Measurements from ENCODE around the gene KRT84. TPM values are rescaled to one million over a fixed set of nuclear protein-coding genes. Genes with fewer than 3 reads are reported as not detected.

Gene KRT84
- total and polyA plus RNA-seq, 12 donors: not detected

DNA sequence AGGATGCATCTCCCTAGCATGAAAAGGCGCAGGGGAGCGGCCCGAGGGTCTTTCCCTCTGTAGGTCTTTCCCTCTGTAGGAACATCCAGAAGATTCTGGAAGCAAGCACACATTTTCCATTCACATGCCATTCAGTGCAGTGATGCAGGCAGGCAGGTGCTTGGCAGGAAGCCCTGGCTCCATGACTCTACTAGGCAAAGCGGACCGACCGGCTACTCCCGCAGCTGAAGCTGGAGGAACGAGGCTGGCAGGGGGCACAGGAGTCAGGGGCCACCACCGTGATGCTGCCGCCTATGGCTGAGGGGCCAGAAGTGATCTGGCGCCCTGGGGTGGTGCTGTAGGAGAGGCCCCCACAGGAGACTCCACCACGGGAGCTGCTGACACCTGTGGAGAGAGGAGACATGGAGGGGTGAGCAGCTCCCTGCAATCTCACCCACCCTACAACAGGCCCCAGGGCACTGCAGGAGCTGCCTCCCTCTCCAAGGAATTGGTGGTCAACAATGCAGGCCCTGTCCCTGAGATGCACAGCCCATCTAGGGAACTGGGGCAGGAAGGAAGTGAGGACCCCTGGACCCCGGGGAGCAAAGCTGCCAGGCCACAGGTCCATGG is 24.7 kb downstream of the KRT84 start:
- Histone ChIP-seq H3K4me1 (replicated peaks in 1 of 2) (no peaks in the 10 kb centered on the region), H3K9me3 (replicated peaks in 1 of 3) (no peaks in the 10 kb centered on the region), H3K27me3 (no peaks in the 10 kb centered on the region), H3K36me3 (replicated peaks in 1 of 2) (no peaks in the 10 kb centered on the region), H3K27ac (no peak overlapping the region), H3K4me3 (no peak overlapping the region)
- WGBS, 4 donors: 89 to 92% (median 92%) methylated on average over 8 to 13 of the region's 13 CpGs
- TF ChIP-seq, protein P1, sequence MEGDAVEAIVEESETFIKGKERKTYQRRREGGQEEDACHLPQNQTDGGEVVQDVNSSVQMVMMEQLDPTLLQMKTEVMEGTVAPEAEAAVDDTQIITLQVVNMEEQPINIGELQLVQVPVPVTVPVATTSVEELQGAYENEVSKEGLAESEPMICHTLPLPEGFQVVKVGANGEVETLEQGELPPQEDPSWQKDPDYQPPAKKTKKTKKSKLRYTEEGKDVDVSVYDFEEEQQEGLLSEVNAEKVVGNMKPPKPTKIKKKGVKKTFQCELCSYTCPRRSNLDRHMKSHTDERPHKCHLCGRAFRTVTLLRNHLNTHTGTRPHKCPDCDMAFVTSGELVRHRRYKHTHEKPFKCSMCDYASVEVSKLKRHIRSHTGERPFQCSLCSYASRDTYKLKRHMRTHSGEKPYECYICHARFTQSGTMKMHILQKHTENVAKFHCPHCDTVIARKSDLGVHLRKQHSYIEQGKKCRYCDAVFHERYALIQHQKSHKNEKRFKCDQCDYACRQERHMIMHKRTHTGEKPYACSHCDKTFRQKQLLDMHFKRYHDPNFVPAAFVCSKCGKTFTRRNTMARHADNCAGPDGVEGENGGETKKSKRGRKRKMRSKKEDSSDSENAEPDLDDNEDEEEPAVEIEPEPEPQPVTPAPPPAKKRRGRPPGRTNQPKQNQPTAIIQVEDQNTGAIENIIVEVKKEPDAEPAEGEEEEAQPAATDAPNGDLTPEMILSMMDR (IDR thresholded peaks at IDR 0.05): no peak
- TF ChIP-seq POLR2A (IDR thresholded peaks at IDR 0.05): no peak
- no peak for DNase-seq
- intact Hi-C loops (cut with DNase I): no loop called here

DNA sequence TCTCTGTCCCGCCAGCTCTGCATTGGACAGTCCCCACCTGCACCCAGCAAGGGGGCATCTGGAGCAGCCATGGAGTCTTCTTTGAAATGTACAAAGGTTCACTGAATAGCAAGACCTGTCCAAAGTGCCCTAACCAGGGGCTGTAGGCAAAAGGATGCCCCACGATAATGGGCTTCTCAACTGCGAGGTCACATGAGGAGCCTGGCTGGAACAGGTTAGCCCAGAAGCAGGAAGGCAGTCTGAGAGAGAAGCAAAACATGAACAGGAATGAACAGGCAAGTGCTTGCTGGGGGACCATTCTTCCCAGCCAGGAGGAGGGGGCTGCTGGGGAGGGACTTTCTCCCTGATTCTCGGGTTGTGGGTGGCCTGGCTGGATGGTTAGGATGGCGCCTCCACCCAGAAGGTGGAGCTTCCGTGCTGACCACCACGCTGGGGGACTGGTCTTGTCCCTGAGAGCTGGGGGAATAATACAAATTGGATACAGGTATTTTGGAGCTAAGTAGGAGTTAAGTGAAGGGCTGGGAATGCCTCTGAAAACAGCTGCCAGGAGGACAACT is 25.3 kb downstream of the KRT84 start:
- Histone ChIP-seq H3K36me3 (replicated peaks in 1 of 2) (no peaks in the 10 kb centered on the region), H3K27me3 (no peaks in the 10 kb centered on the region), H3K4me1 (replicated peaks in 1 of 2) (no peaks in the 10 kb centered on the region), H3K27ac (no peak overlapping the region), H3K4me3 (no peak overlapping the region), H3K9me3 (replicated peaks in 1 of 3) (no peaks in the 10 kb centered on the region)
- DNase-seq: no peak
- TF ChIP-seq, protein P1 (IDR thresholded peaks at IDR 0.05): no peak
- no peak for TF ChIP-seq POLR2A (IDR thresholded peaks at IDR 0.05)
- intact Hi-C loops (cut with DNase I): no loop called here
- 76 to 92% (median 86%) methylated on average over 6 to 7 of the region's 7 CpGs for WGBS, 4 donors

DNA sequence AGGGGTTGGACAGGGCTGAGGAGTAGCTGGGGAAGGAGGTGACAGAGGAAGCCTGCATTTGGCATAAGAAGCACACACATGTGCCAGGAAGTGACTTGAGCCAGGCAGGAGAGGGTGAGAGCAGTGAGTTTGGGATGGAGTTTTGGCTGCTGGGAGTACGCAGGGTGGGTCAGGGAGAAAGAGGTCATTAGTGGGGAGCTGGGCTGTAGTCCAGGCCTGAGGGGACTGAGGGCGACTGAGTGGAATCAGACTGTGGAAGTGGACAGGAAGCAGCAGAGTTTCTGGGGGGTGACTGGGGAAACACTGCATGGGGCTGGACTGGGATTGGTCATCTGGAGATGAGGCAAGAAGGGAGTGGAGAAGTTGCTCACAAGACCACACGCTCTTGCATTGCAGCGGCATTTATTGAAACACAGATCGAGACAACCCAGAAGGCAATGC is 25.8 kb downstream of the KRT84 start:
- intact Hi-C loops (cut with DNase I): no loop called here

DNA sequence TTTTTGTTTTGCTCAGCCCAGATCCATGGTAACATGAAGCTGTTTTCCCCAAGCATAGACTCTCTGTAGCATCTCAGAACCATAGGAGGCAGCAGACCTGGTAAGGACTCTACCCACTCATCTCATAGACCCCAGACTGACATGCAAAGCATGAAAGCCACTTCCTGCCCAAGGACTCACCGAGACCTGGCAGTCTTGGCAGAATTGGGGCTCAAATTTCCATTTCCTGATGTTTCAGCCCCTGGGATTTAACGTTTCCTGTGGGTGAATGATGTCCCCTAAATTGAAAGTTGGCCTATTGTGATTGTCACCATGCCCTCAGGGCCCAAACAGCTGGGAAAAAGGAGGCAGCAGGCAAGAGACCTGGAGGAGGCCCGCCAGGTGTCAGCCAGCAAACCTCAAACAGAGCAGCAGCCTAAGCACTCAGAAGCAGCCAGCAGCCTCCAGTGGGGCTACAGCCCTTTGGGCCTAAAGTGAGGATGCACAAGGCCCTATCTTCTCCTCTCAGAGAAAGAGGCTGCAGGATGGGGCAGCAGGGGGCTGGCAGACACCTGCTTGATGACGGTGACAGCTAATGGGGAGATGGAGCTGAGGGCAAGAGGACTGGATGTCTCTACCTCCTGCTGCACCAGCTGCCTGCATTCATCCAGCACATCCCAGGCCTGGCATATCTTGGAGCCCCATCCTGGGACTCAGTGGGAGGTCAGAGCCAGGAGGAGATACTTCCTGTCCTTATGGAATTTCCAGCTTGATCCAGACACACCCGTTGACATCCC is 26.7 kb downstream of the KRT84 start:
- peak in 1 of 7 donors; percentile 1 for DNase-seq
- TF ChIP-seq, protein P1 (IDR thresholded peaks at IDR 0.05): no peak
- no peak for TF ChIP-seq POLR2A (IDR thresholded peaks at IDR 0.05)
- Histone ChIP-seq H3K4me1 (replicated peaks in 1 of 2) (no peaks in the 10 kb centered on the region), H3K4me3 (no peak overlapping the region), H3K27me3 (no peaks in the 10 kb centered on the region), H3K36me3 (replicated peaks in 1 of 2) (no peaks in the 10 kb centered on the region), H3K27ac (no peak overlapping the region), H3K9me3 (replicated peaks in 1 of 3) (no peaks in the 10 kb centered on the region)
- WGBS, 4 donors: 66 to 83% (median 79%) methylated on average over 4 to 5 of the region's 5 CpGs
- intact Hi-C loops (cut with DNase I): no loop called here

More for the DNA sequence above, 25.8 kb downstream of the KRT84 start:
- Histone ChIP-seq H3K4me3 (no peak overlapping the region), H3K27me3 (no peaks in the 10 kb centered on the region), H3K4me1 (replicated peaks in 1 of 2) (no peaks in the 10 kb centered on the region), H3K9me3 (replicated peaks in 1 of 3) (no peaks in the 10 kb centered on the region), H3K27ac (no peak overlapping the region), H3K36me3 (replicated peaks in 1 of 2) (no peaks in the 10 kb centered on the region)
- TF ChIP-seq POLR2A (IDR thresholded peaks at IDR 0.05): no peak
- TF ChIP-seq, protein P1 (IDR thresholded peaks at IDR 0.05): no peak
- 65 to 75% (median 72%) methylated on average over 5 of the region's 5 CpGs for WGBS, 4 donors
- no peak for DNase-seq
